GM19043 (cell line): Measurements from ENCODE around the gene ZEB1.

Source experiments
- ATAC-seq: cut with Tn5 transposase; IDR thresholded peaks from one replicate; pipeline ENCODE4 v1.9.1; 2021; ENCODE audit warnings: low read depth; ENCODE audit not compliant: unreplicated experiment

ZEB1 gene

GRCh38 chr10:31574577-31574976, 255.6 kb downstream of the ZEB1 start:
- no peak for ATAC-seq

- no peak for ATAC-seq
Measured at GRCh38 chr10:31578181-31578852, 259.3 kb downstream of the ZEB1 start.

- no peak for ATAC-seq
Measured at GRCh38 chr10:31578951-31579350, 259.9 kb downstream of the ZEB1 start.
